GM18498 (cell line): ENCODE results near the gene HIF1AN.
A peak's percentile ranks its signal among the peaks of the same experiment; 100 is the strongest.

Experiments
- ATAC-seq: cut with Tn5 transposase; IDR thresholded peaks from one replicate; pipeline ENCODE4 v1.9.1; 2021; ENCODE audit warnings: mild to moderate bottlenecking, moderate library complexity; ENCODE audit not compliant: unreplicated experiment

The HIF1AN gene

GRCh38 chr10:100535715-100536353 is at the start of gene HIF1AN:
Gene HIF1AN (plus strand): TSS chr10:100535943. CDS start chr10:100535959, 16 bp downstream.
- peak; percentile 95 for ATAC-seq

- no peak for ATAC-seq
Observed at GRCh38 chr10:100487529-100487928, 48.2 kb upstream of the HIF1AN start.

DNA sequence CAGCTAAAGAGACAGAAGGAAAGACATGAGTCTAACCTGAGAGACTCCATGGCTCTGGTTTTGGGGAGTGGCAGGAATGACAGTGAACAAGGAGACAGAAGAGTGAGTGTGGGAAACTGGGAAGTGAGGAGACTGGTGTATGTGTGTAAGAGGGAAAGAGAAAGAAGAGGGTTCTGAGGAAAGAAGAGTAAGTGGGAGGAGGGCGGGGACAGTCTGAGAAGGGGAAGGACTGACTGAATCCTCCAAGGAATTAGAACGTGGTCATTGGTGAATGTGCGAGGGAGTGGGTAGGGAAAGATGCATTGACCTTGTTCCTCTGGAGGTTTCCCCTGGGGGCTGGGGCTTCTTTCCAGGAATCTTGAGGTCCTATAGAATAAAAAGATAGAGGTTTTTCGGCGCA is 46.3 kb upstream of the HIF1AN start:
- no peak for ATAC-seq

DNA sequence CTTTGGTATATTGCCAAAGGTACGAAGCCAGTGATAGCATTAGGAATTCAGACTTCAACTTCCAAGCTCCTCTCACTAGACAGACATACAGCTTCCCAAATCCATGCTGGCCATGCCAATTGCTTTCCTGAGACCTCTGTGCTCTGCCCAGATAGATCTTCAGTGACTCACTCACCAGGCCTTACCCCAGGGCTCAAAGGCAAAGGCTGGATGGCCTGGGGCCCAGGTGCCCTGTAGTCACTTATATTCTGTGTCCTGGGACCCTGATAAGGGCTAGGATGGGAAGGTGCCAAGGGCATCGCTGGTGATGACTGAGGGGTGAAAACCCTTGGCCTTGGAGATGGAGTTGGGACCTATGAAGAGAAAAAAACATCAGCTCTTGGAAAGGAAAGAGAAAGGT is 45.2 kb upstream of the HIF1AN start:
- no peak for ATAC-seq

DNA sequence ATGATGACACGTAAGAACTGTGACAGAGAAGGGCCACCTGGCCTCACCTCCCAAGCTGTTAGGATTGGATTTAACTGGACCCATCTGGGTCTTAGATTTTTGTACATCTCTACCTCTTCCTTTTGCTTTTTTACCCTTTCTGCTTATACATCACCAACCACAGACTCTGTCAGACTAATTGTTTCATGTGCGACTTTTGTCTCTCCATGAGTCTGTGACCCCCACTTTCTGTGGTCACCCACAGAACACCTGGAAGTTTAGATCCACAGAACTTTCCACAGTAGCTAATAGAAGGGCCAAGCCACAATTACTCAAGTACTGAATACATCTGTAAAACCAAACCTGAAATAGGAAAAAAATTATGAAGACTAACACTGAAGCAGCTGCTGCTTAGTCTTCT is 39.2 kb upstream of the HIF1AN start:
- no peak for ATAC-seq

GRCh38 chr10:100498059-100498458 is 37.7 kb upstream of the HIF1AN start:
- ATAC-seq = no peak

- no peak for ATAC-seq
Observed at GRCh38 chr10:100501423-100501822, 34.3 kb upstream of the HIF1AN start.

- ATAC-seq = no peak
Observed at GRCh38 chr10:100502926-100503494, 32.7 kb upstream of the HIF1AN start.

DNA sequence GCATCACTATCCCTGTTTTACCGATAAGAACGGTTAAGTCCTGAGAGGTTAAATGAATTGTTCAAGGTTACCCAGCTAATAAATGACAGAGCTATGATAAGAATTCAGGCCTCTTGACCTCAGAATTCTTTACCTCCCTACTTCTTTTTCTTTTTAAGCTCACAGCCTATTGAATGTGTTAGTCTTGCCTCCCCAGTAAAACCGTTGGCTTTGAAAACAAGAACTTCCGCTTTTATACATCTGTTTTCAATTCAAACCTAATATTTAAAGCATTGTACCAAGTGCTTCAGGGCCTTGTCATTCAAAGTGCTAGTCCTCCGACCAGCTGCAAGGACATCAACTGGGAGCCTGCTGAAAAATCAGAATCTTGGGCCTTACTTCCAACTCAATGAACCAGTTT is 31.6 kb upstream of the HIF1AN start:
- no peak for ATAC-seq

GRCh38 chr10:100505164-100505563 is 30.6 kb upstream of the HIF1AN start:
- ATAC-seq = no peak

GRCh38 chr10:100506596-100507356 is 29.0 kb upstream of the HIF1AN start:
- ATAC-seq = no peak

- ATAC-seq = no peak
Observed at GRCh38 chr10:100507357-100507732, 28.4 kb upstream of the HIF1AN start.

- no peak for ATAC-seq
Observed at GRCh38 chr10:100508266-100508665, 27.5 kb upstream of the HIF1AN start.

GRCh38 chr10:100508691-100509150 is 27.0 kb upstream of the HIF1AN start:
- peak; percentile 52 for ATAC-seq

DNA sequence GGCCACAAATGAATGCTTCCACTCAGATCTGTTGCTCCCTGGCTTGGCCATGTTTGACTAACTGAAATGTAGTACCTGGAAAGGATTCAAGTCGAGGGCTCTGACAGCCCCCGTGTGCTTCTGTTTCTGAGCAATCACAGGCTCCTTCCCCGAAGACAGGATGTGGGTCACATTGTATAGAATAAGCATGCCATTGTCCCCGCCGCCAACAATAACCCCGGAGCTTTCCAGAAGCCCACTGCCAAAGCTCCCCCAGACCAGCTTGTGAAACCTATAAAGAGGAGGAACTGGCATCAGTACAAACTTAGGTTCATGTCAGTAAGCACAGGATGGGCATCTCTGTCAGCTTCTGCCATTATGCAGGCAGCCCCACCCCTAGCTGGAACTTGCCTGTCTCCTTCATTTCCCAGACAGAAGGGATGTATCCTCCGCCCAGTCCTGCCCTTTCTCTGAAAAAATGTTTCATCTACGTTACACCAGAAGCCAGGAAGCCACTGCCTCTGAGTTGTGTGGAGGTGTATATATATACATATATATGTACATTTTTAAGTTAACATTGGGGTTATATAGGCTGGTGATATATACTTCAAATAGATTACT is 26.4 kb upstream of the HIF1AN start:
- ATAC-seq = no peak

GRCh38 chr10:100510533-100511308 is 25.0 kb upstream of the HIF1AN start:
- peak; percentile 76 for ATAC-seq

DNA sequence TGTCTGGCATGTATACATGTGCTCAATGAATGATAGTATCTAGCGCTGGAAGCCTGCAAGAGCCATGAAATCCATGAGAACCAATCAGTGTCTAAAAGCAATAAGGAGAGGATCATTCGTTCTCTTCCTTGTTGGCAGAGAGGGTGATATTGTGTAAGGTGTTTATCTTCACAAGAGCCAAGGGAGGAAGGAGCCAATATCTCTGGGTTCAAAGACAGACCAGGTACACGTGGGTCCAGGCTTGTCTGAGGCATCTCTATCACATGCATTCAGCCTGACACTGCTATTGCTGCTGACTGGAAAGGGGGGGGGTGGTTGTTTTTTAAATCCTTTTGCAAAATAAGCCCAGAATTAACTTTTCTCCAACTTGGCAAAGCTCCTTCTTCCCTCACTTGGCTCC is 20.1 kb upstream of the HIF1AN start:
- ATAC-seq = no peak

- ATAC-seq = no peak
Observed at GRCh38 chr10:100516847-100517246, 18.9 kb upstream of the HIF1AN start.

GRCh38 chr10:100518761-100519241 is 16.9 kb upstream of the HIF1AN start:
- no peak for ATAC-seq

DNA sequence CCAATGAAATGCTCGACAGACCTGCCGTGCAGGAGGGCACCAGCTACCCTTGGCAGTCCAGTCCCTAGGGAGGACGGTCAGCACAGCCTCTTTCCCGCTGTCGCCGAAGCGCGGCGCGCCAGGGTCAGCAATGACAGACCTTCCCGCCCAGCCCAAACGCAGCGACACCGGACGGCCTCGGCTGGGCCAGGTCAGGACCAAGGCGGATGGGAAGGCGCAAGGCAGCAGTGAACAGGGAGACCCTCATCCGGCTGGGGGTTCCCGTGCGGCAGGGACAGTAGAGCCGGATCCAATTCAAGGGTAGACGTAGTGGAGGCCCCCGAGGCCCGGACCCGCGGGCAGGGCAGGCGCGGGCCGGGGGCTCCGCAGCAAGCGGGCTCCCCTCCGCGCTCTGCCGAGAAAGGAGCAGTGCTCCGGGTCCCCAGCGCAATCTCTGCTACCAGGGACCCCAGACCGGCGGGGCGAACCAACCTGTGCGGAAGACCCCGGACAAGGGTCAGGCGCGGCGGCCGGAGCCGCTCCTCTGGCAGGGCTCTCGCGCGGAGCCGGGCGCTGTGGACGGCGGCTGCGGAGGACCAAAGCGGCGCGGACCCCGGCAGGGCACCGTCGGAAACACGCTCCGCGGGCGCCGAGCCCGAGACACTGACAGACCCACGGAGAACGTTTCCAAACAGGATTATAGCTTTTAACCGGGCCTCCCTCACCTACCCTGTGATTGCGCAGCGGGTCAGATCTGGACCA is 16.3 kb upstream of the HIF1AN start, which contains the start of gene SEC31B:
TSS of gene SEC31B (minus strand) at position 551 of the 741 bp plus-strand sequence. CDS start 2,909 bp downstream, outside the sequence.
- ATAC-seq = no peak
